ENCODE measurements around the gene ABHD2. TPM values are rescaled to one million over a fixed set of nuclear protein-coding genes. Genes with fewer than 3 reads are reported as not detected.

The ABHD2 gene
- total and polyA plus RNA-seq, 5 donors from 2014 or later, result 18.7 to 67.8 (median 21.3) TPM

- Mint-ChIP-seq H3K27me3 (peaks cover 8% of the 10 kb centered on the region), H3K36me3 (no peaks in the 10 kb centered on the region), H3K4me3 (no peak overlapping the region), H3K4me1 (no peaks in the 10 kb centered on the region), H3K9me3 (no peaks in the 10 kb centered on the region), H3K27ac (no peak overlapping the region)
- Histone ChIP-seq H3K36me3 (ENCODE audit: control insufficient read depth, insufficient read depth, low read length) (no peaks in the 10 kb centered on the region), H3K9me3 (ENCODE audit: control insufficient read depth in 2 of 2, low read length in 2 of 2) (no peaks in the 10 kb centered on the region), H3K4me3 (ENCODE audit: low read depth, low read length) (no peak overlapping the region), H3K27ac (ENCODE audit: insufficient read depth, low read length, poor library complexity, severe bottlenecking) (no peak overlapping the region), H3K4me1 (ENCODE audit: control insufficient read depth, insufficient read depth, low read length, poor library complexity, severe bottlenecking) (no peaks in the 10 kb centered on the region), H3K27me3 (ENCODE audit: control insufficient read depth, insufficient read depth, low read length) (no peaks in the 10 kb centered on the region)
- DNase-seq (no peak), ATAC-seq (ENCODE audit: low read depth in 2 of 2) (no peak)
Observed at GRCh38 chr15:89218531-89218930, 130.3 kb downstream of the ABHD2 start.

GRCh38 chr15:89221543-89221942 is 133.3 kb downstream of the ABHD2 start, which contains the start of gene RLBP1:
TSS of gene RLBP1 (minus strand) at chr15:89221579. CDS start at chr15:89218975, 2,604 bp downstream.
- Mint-ChIP-seq H3K36me3 (no peaks in the 10 kb centered on the region), H3K9me3 (no peaks in the 10 kb centered on the region), H3K27me3 (peaks cover 7% of the 10 kb centered on the region), H3K4me1 (no peaks in the 10 kb centered on the region), H3K27ac (no peak within 1 kb of the TSS), H3K4me3 (no peak within 1 kb of the TSS)
- H3K4me1 ChIP-seq (ENCODE audit: control insufficient read depth, insufficient read depth, low read length, poor library complexity, severe bottlenecking), result no peaks in the 10 kb centered on the region
- no peak for DNase-seq
- no peak within 1 kb of the TSS for H3K4me3 ChIP-seq (ENCODE audit: low read depth, low read length)
- H3K9me3 ChIP-seq (ENCODE audit: control insufficient read depth in 2 of 2, low read length in 2 of 2), result no peaks in the 10 kb centered on the region
- no peaks in the 10 kb centered on the region for H3K27me3 ChIP-seq (ENCODE audit: control insufficient read depth, insufficient read depth, low read length)
- no peak within 1 kb of the TSS for H3K27ac ChIP-seq (ENCODE audit: insufficient read depth, low read length, poor library complexity, severe bottlenecking)
- no peak for ATAC-seq (ENCODE audit: low read depth in 2 of 2)
- H3K36me3 ChIP-seq (ENCODE audit: control insufficient read depth, insufficient read depth, low read length), result no peaks in the 10 kb centered on the region

- no peak overlapping the region for H3K27ac Mint-ChIP-seq
- no peaks in the 10 kb centered on the region for H3K9me3 Mint-ChIP-seq
- H3K27me3 Mint-ChIP-seq, result peaks cover 15% of the 10 kb centered on the region
Observed at GRCh38 chr15:89225588-89225987, 137.3 kb downstream of the ABHD2 start.

GRCh38 chr15:89226359-89227221 is 138.3 kb downstream of the ABHD2 start:
- H3K4me1 ChIP-seq (ENCODE audit: control insufficient read depth, insufficient read depth, low read length, poor library complexity, severe bottlenecking), result no peaks in the 10 kb centered on the region
- H3K9me3 Mint-ChIP-seq, result no peaks in the 10 kb centered on the region
- H3K27ac Mint-ChIP-seq, result no peak overlapping the region
- no peaks in the 10 kb centered on the region for H3K9me3 ChIP-seq (ENCODE audit: control insufficient read depth in 2 of 2, low read length in 2 of 2)
- ATAC-seq (ENCODE audit: low read depth in 2 of 2) (no peak), DNase-seq (no peak)
- no peaks in the 10 kb centered on the region for H3K36me3 ChIP-seq (ENCODE audit: control insufficient read depth, insufficient read depth, low read length)
- H3K36me3 Mint-ChIP-seq, result no peaks in the 10 kb centered on the region
- no peak overlapping the region for H3K27ac ChIP-seq (ENCODE audit: insufficient read depth, low read length, poor library complexity, severe bottlenecking)
- no peaks in the 10 kb centered on the region for H3K27me3 ChIP-seq (ENCODE audit: control insufficient read depth, insufficient read depth, low read length)
- H3K4me1 Mint-ChIP-seq, result no peaks in the 10 kb centered on the region
- H3K4me3 ChIP-seq (ENCODE audit: low read depth, low read length), result no peak overlapping the region
- H3K4me3 Mint-ChIP-seq, result no peak overlapping the region
- H3K27me3 Mint-ChIP-seq, result peaks cover 21% of the 10 kb centered on the region

More at GRCh38 chr15:89225588-89225987, 137.3 kb downstream of the ABHD2 start:
- ATAC-seq (ENCODE audit: low read depth in 2 of 2) (no peak), DNase-seq (no peak)
- Mint-ChIP-seq H3K4me3 (no peak overlapping the region), H3K4me1 (no peaks in the 10 kb centered on the region), H3K36me3 (no peaks in the 10 kb centered on the region)
- H3K4me3 ChIP-seq (ENCODE audit: low read depth, low read length), result no peak overlapping the region
- H3K27me3 ChIP-seq (ENCODE audit: control insufficient read depth, insufficient read depth, low read length), result no peaks in the 10 kb centered on the region
- no peaks in the 10 kb centered on the region for H3K9me3 ChIP-seq (ENCODE audit: control insufficient read depth in 2 of 2, low read length in 2 of 2)
- H3K4me1 ChIP-seq (ENCODE audit: control insufficient read depth, insufficient read depth, low read length, poor library complexity, severe bottlenecking), result no peaks in the 10 kb centered on the region
- no peak overlapping the region for H3K27ac ChIP-seq (ENCODE audit: insufficient read depth, low read length, poor library complexity, severe bottlenecking)
- H3K36me3 ChIP-seq (ENCODE audit: control insufficient read depth, insufficient read depth, low read length), result no peaks in the 10 kb centered on the region

GRCh38 chr15:89227425-89227824 is 139.2 kb downstream of the ABHD2 start:
- Histone ChIP-seq H3K36me3 (ENCODE audit: control insufficient read depth, insufficient read depth, low read length) (no peaks in the 10 kb centered on the region), H3K27ac (ENCODE audit: insufficient read depth, low read length, poor library complexity, severe bottlenecking) (no peak overlapping the region), H3K4me3 (ENCODE audit: low read depth, low read length) (no peak overlapping the region), H3K27me3 (ENCODE audit: control insufficient read depth, insufficient read depth, low read length) (no peaks in the 10 kb centered on the region), H3K4me1 (ENCODE audit: control insufficient read depth, insufficient read depth, low read length, poor library complexity, severe bottlenecking) (no peaks in the 10 kb centered on the region), H3K9me3 (ENCODE audit: control insufficient read depth in 2 of 2, low read length in 2 of 2) (no peaks in the 10 kb centered on the region)
- Mint-ChIP-seq H3K9me3 (no peaks in the 10 kb centered on the region), H3K27me3 (peaks cover 19% of the 10 kb centered on the region), H3K4me1 (no peaks in the 10 kb centered on the region), H3K27ac (no peak overlapping the region), H3K36me3 (peaks cover 3% of the 10 kb centered on the region), H3K4me3 (no peak overlapping the region)
- DNase-seq, result no peak
- no peak for ATAC-seq (ENCODE audit: low read depth in 2 of 2)

- H3K9me3 Mint-ChIP-seq, result no peaks in the 10 kb centered on the region
- Histone ChIP-seq H3K4me1 (ENCODE audit: control insufficient read depth, insufficient read depth, low read length, poor library complexity, severe bottlenecking) (no peaks in the 10 kb centered on the region), H3K27me3 (ENCODE audit: control insufficient read depth, insufficient read depth, low read length) (no peaks in the 10 kb centered on the region), H3K36me3 (ENCODE audit: control insufficient read depth, insufficient read depth, low read length) (no peaks in the 10 kb centered on the region), H3K27ac (ENCODE audit: insufficient read depth, low read length, poor library complexity, severe bottlenecking) (no peak overlapping the region), H3K4me3 (ENCODE audit: low read depth, low read length) (no peak overlapping the region), H3K9me3 (ENCODE audit: control insufficient read depth in 2 of 2, low read length in 2 of 2) (no peaks in the 10 kb centered on the region)
- peaks cover 3% of the 10 kb centered on the region for H3K36me3 Mint-ChIP-seq
- H3K27me3 Mint-ChIP-seq, result peaks cover 27% of the 10 kb centered on the region
- ATAC-seq (ENCODE audit: low read depth in 2 of 2), result no peak
- DNase-seq, result no peak
- H3K27ac Mint-ChIP-seq, result no peak overlapping the region
- no peaks in the 10 kb centered on the region for H3K4me1 Mint-ChIP-seq
- no peak overlapping the region for H3K4me3 Mint-ChIP-seq
Observed at GRCh38 chr15:89230277-89230676, 142.0 kb downstream of the ABHD2 start.

GRCh38 chr15:89231832-89232231 is 143.6 kb downstream of the ABHD2 start:
- Mint-ChIP-seq H3K4me3 (no peak overlapping the region), H3K27ac (no peak overlapping the region), H3K4me1 (no peaks in the 10 kb centered on the region), H3K36me3 (peaks cover 3% of the 10 kb centered on the region), H3K27me3 (peaks cover 37% of the 10 kb centered on the region), H3K9me3 (no peaks in the 10 kb centered on the region)
- Histone ChIP-seq H3K27ac (ENCODE audit: insufficient read depth, low read length, poor library complexity, severe bottlenecking) (no peak overlapping the region), H3K4me1 (ENCODE audit: control insufficient read depth, insufficient read depth, low read length, poor library complexity, severe bottlenecking) (no peaks in the 10 kb centered on the region), H3K36me3 (ENCODE audit: control insufficient read depth, insufficient read depth, low read length) (no peaks in the 10 kb centered on the region), H3K4me3 (ENCODE audit: low read depth, low read length) (no peak overlapping the region), H3K9me3 (ENCODE audit: control insufficient read depth in 2 of 2, low read length in 2 of 2) (no peaks in the 10 kb centered on the region), H3K27me3 (ENCODE audit: control insufficient read depth, insufficient read depth, low read length) (no peaks in the 10 kb centered on the region)
- DNase-seq, result no peak
- ATAC-seq (ENCODE audit: low read depth in 2 of 2), result no peak

Data from CD4-positive, CD25-positive, alpha-beta regulatory T cell (primary cell).